H9 (cell line): ENCODE measurements around the gene SPATS2. TPM values are rescaled to one million over a fixed set of nuclear protein-coding genes. Genes with fewer than 3 reads are reported as not detected.

Experiments
- DNase-seq: peaks from one replicate; pipeline ENCODE4 v3.0.0-alpha.2; 2017
- H2AFZ ChIP-seq: one replicate; pipeline ENCODE4 v1.6.1; 2013; ENCODE audit warnings: mild to moderate bottlenecking, low read length, control low read depth, moderate library complexity
- H2AK5ac ChIP-seq: 2 replicates; pipeline ENCODE4 v1.6.1; 2013; ENCODE audit warnings: low read length, control low read depth, mixed read lengths; ENCODE audit not compliant: insufficient read length
- H2BK120ac ChIP-seq: one replicate; pipeline ENCODE4 v1.6.1; 2013; ENCODE audit warnings: low read depth, mild to moderate bottlenecking, low read length, control low read depth, inconsistent platforms; ENCODE audit not compliant: poor library complexity, severe bottlenecking
- H2BK12ac ChIP-seq: 2 replicates; pipeline ENCODE4 v1.6.1; 2013; ENCODE audit warnings: low read length, control low read depth, mixed read lengths, low read depth; ENCODE audit not compliant: insufficient read length
- H2BK15ac ChIP-seq: 2 replicates; pipeline ENCODE4 v1.6.1; 2013; ENCODE audit warnings: low read depth, low read length, control low read depth
- H2BK20ac ChIP-seq: one replicate; pipeline ENCODE4 v1.6.1; 2013; ENCODE audit warnings: low read depth, mild to moderate bottlenecking, low read length, control low read depth, inconsistent platforms; ENCODE audit not compliant: poor library complexity, severe bottlenecking
- H2BK5ac ChIP-seq: 2 replicates; pipeline ENCODE4 v1.6.1; 2013; ENCODE audit warnings: low read length, control low read depth, mixed read lengths; ENCODE audit not compliant: insufficient read length
- H3K14ac ChIP-seq: 2 replicates; pipeline ENCODE4 v1.6.1; 2013; ENCODE audit warnings: low read length, control low read depth; ENCODE audit not compliant: insufficient read depth
- H3K18ac ChIP-seq: 2 replicates; pipeline ENCODE4 v1.6.1; 2013; ENCODE audit warnings: low read depth, mild to moderate bottlenecking, mixed read lengths, low read length, control low read depth; ENCODE audit not compliant: insufficient read length
- H3K23ac ChIP-seq: 2 replicates; pipeline ENCODE4 v1.6.1; 2013; ENCODE audit warnings: low read length, control low read depth, mixed read lengths, low read depth; ENCODE audit not compliant: insufficient read length
- H3K23me2 ChIP-seq: 2 replicates; pipeline ENCODE4 v1.6.1; 2013; ENCODE audit warnings: low read depth, mild to moderate bottlenecking, mixed read lengths, low read length, control low read depth; ENCODE audit not compliant: insufficient read length, poor library complexity, severe bottlenecking
- H3K27ac ChIP-seq: 2 replicates; pipeline ENCODE4 v1.5.1; 2013; ENCODE audit warnings: low read length, control low read depth, mixed read lengths, low read depth; ENCODE audit not compliant: insufficient read length
- H3K27me3 ChIP-seq: 2 replicates; pipeline ENCODE4 v1.6.1; 2013; ENCODE audit warnings: low read length, control low read depth, inconsistent platforms; ENCODE audit not compliant: insufficient read depth
- H3K4ac ChIP-seq: 2 replicates; pipeline ENCODE4 v1.6.1; 2013; ENCODE audit warnings: low read depth, mild to moderate bottlenecking, control low read depth, inconsistent platforms, low read length, moderate library complexity
- H3K4me1 ChIP-seq: 2 replicates; pipeline ENCODE4 v1.6.1; 2013; ENCODE audit warnings: low read length, control low read depth, inconsistent platforms; ENCODE audit not compliant: insufficient read depth
- H3K4me2 ChIP-seq: 2 replicates; pipeline ENCODE4 v1.6.1; 2013; ENCODE audit warnings: low read length, control low read depth, mixed read lengths; ENCODE audit not compliant: insufficient read length, insufficient read depth
- H3K56ac ChIP-seq: 2 replicates; pipeline ENCODE4 v1.6.1; 2013; ENCODE audit warnings: low read depth, mild to moderate bottlenecking, mixed read lengths, low read length, control low read depth; ENCODE audit not compliant: insufficient read length
- H3K79me1 ChIP-seq: 2 replicates; pipeline ENCODE4 v1.6.1; 2013; ENCODE audit warnings: low read depth, mild to moderate bottlenecking, moderate library complexity, low read length, control low read depth, inconsistent platforms; ENCODE audit not compliant: insufficient read depth, poor library complexity, severe bottlenecking
- H3K79me2 ChIP-seq: 2 replicates; pipeline ENCODE4 v1.6.1; 2013; ENCODE audit warnings: low read length, control low read depth, inconsistent platforms; ENCODE audit not compliant: insufficient read depth
- H3K9ac ChIP-seq: 2 replicates; pipeline ENCODE4 v1.6.1; 2013; ENCODE audit warnings: low read length, control low read depth, mixed read lengths; ENCODE audit not compliant: insufficient read length; ENCODE audit errors: extremely low read depth
- H3K9me3 ChIP-seq: one replicate; pipeline ENCODE4 v1.6.1; 2013; ENCODE audit warnings: low read depth, low read length, inconsistent platforms; ENCODE audit not compliant: control insufficient read depth
- H3T11ph ChIP-seq: one replicate; pipeline ENCODE4 v1.6.1; 2013; ENCODE audit warnings: mild to moderate bottlenecking, low read length, control low read depth, inconsistent platforms
- H4K20me1 ChIP-seq: one replicate; pipeline ENCODE4 v1.6.1; 2013; ENCODE audit not compliant: control insufficient read depth, insufficient read length, insufficient read depth
- H4K5ac ChIP-seq: 2 replicates; pipeline ENCODE4 v1.6.1; 2013; ENCODE audit warnings: low read depth, mild to moderate bottlenecking, mixed read lengths, low read length, control low read depth; ENCODE audit not compliant: insufficient read length
- H4K8ac ChIP-seq: replicated peaks from 2 replicates; pipeline ENCODE4 v1.6.1; 2013; ENCODE audit warnings: low read length, control low read depth, mixed read lengths, low read depth; ENCODE audit not compliant: insufficient read length
- H4K91ac ChIP-seq: 2 replicates; pipeline ENCODE4 v1.6.1; 2013; ENCODE audit warnings: low read depth, mild to moderate bottlenecking, moderate library complexity, mixed read lengths, low read length, control low read depth; ENCODE audit not compliant: insufficient read length
- H3K27ac Mint-ChIP-seq, 3 experiments: 2 replicates in 2 of 3; 3 replicates in 1 of 3; pipeline ENCODE4 v1.8.0; 2020 to 2021; ENCODE audit warnings: mixed read lengths in 3 of 3, mild to moderate bottlenecking in 1 of 3, moderate library complexity in 1 of 3
- H3K27me3 Mint-ChIP-seq: 2 replicates; pipeline ENCODE4 v1.8.0; 2021; ENCODE audit warnings: low read depth, mild to moderate bottlenecking, moderate library complexity, mixed read lengths
- H3K36me3 Mint-ChIP-seq, 3 experiments: 2 replicates in 2 of 3; 3 replicates in 1 of 3; pipeline ENCODE4 v1.8.0; 2020 to 2021; ENCODE audit warnings: low read depth in 3 of 3, mixed read lengths in 3 of 3; ENCODE audit not compliant: insufficient read depth in 1 of 3
- H3K4me1 Mint-ChIP-seq, 2 experiments: 2 replicates each; pipeline ENCODE4 v1.8.0; 2020; ENCODE audit warnings: mixed read lengths in 2 of 2
- H3K4me3 Mint-ChIP-seq, 2 experiments: 2 replicates in 1 of 2; 3 replicates in 1 of 2; pipeline ENCODE4 v1.8.0; 2020 to 2021; ENCODE audit warnings: mild to moderate bottlenecking in 2 of 2, mixed read lengths in 2 of 2, moderate library complexity in 1 of 2
- H3K9me3 Mint-ChIP-seq, 2 experiments: 2 replicates in 1 of 2; 3 replicates in 1 of 2; pipeline ENCODE4 v1.8.0; 2020; ENCODE audit warnings: mild to moderate bottlenecking in 2 of 2, mixed read lengths in 2 of 2, moderate library complexity in 1 of 2
- CTCF ChIP-seq: fragments of 200-600 bp; sonication (generic); conservative IDR thresholded peaks from 3 replicates; pipeline ENCODE4 v1.8.0; 2021; ENCODE audit warnings: antibody characterized with exemption, mild to moderate bottlenecking
- WGBS: extraction: QIAGEN DNeasy Blood & Tissue Kit; methylation state at CpG from one replicate; pipeline ENCODE4 v1.1.7; 2013; ENCODE audit warnings: missing lambda C conversion rate, low lambda C conversion rate, mixed read lengths; ENCODE audit not compliant: insufficient read length; ENCODE audit errors: extremely low coverage; 5-methylcytosine and 5-hydroxymethylcytosine counted together
- total RNA-seq: library from RNA; stranded (reverse); gene quantifications from 2 replicates; pipeline ENCODE4 v1.2.1, GENCODE V29; 2021

Gene SPATS2
- total RNA-seq, 1 experiment from 2014 or later: 17.1 TPM

GRCh38 chr12:49539406-49540228 is 172.4 kb downstream of the SPATS2 start:
- TF ChIP-seq CTCF: no peak
- H4K91ac ChIP-seq: no peak overlapping the region
- no peak overlapping the region for H3K4me2 ChIP-seq
- peaks cover 14 to 37% of the 10 kb centered on the region in 2 experiments for H3K4me1 Mint-ChIP-seq
- no peak overlapping the region for H3K27ac Mint-ChIP-seq
- H3K27me3 Mint-ChIP-seq: peaks cover 96% of the 10 kb centered on the region
- WGBS: no CpG with 5 or more reads among the region's 47 CpGs
- peak; percentile 31 for DNase-seq
- no peak overlapping the region for H3K56ac ChIP-seq
- no peak overlapping the region for H2BK15ac ChIP-seq
- no peak overlapping the region for H3K9ac ChIP-seq
- no peak overlapping the region for H4K8ac ChIP-seq
- H2BK5ac ChIP-seq: no peak overlapping the region
- H3K27me3 ChIP-seq: peaks cover 63% of the 10 kb centered on the region
- H2BK12ac ChIP-seq: no peak overlapping the region
- H3K23ac ChIP-seq: no peak overlapping the region
- H3K9me3 Mint-ChIP-seq: no peaks in the 10 kb centered on the region; a peak in 1 of 5 replicates
- no peaks in the 10 kb centered on the region; the same call in 1 of the 2 replicates for H3K4me1 ChIP-seq
- no peak overlapping the region for H3T11ph ChIP-seq
- H2AFZ ChIP-seq: no peak overlapping the region
- no peak overlapping the region for H3K27ac ChIP-seq
- no peaks in the 10 kb centered on the region for H3K36me3 Mint-ChIP-seq
- no peaks in the 10 kb centered on the region for H3K9me3 ChIP-seq
- H2BK120ac ChIP-seq: no peak overlapping the region
- H4K5ac ChIP-seq: no peak overlapping the region
- no peaks in the 10 kb centered on the region for H3K79me2 ChIP-seq
- H3K4ac ChIP-seq: no peak overlapping the region
- no peaks in the 10 kb centered on the region for H4K20me1 ChIP-seq
- peaks cover 14% of the 10 kb centered on the region for H3K23me2 ChIP-seq
- H3K79me1 ChIP-seq: no peaks in the 10 kb centered on the region
- no peak overlapping the region for H3K18ac ChIP-seq
- H2BK20ac ChIP-seq: no peak overlapping the region
- H3K4me3 Mint-ChIP-seq: peak overlapping the region; percentile 49 to 78
- no peak overlapping the region for H2AK5ac ChIP-seq
- no peak overlapping the region for H3K14ac ChIP-seq
